CD4-positive, alpha-beta memory T cell (primary cell): ENCODE results near the gene LSR. TPM values are rescaled to one million over a fixed set of nuclear protein-coding genes. Genes with fewer than 3 reads are reported as not detected.

Experiments
- CTCF ChIA-PET: fragments of 350-600 bp; sonication (Branson Sonifier 250); formaldehyde crosslinking; loops from one replicate; lab custom pipeline; 2021; ENCODE audit warnings: inconsistent platforms; ENCODE audit not compliant: partially characterized antibody; lab: Charles Lee
- POLR2A ChIA-PET: fragments of 350-600 bp; sonication (Branson Sonifier 250); formaldehyde crosslinking; loops from one replicate; lab custom pipeline; 2021; ENCODE audit not compliant: partially characterized antibody; lab: Charles Lee
- DNase-seq, 5 donors: peaks; one replicate each; pipeline versions ENCODE4 v3.0.0 to v3.0.0-alpha.2; 2020 to 2022; ENCODE audit warnings: mixed read lengths in 1 of 5
- H3K27ac ChIP-seq: one replicate; pipeline ENCODE4 v1.7.0; 2013; ENCODE audit warnings: low read depth, low read length
- H3K27me3 ChIP-seq: 2 replicates; pipeline ENCODE4 v1.7.0; 2013; ENCODE audit warnings: mild to moderate bottlenecking, low read length, moderate library complexity; ENCODE audit not compliant: insufficient read depth
- H3K36me3 ChIP-seq: 2 replicates; pipeline ENCODE4 v1.7.0; 2013; ENCODE audit warnings: mild to moderate bottlenecking, low read length, moderate library complexity; ENCODE audit not compliant: insufficient read depth
- H3K4me1 ChIP-seq: 2 replicates; pipeline ENCODE4 v1.7.0; 2013; ENCODE audit warnings: mild to moderate bottlenecking, low read length, moderate library complexity; ENCODE audit not compliant: insufficient read depth
- H3K4me3 ChIP-seq, 2 donors: one replicate each; pipeline ENCODE4 v1.7.0; 2013; ENCODE audit warnings: low read length in 2 of 2, mild to moderate bottlenecking in 1 of 2
- H3K9me3 ChIP-seq, 2 donors: one replicate each; pipeline ENCODE4 v1.7.0; 2013; ENCODE audit warnings: low read length in 2 of 2, control low read depth in 1 of 2; ENCODE audit not compliant: control insufficient read depth in 1 of 2
- H3K27ac Mint-ChIP-seq, 7 donors: one replicate each; pipeline ENCODE4 v1.8.0; 2020 to 2021; ENCODE audit warnings: mixed read lengths in 7 of 7, mild to moderate bottlenecking in 6 of 7, inconsistent platforms in 3 of 7, moderate library complexity in 3 of 7
- H3K27me3 Mint-ChIP-seq, 2 donors: one replicate each; pipeline ENCODE4 v1.8.0; 2020 to 2021; ENCODE audit warnings: mixed read lengths in 2 of 2
- H3K36me3 Mint-ChIP-seq, 2 donors: one replicate each; pipeline ENCODE4 v1.8.0; 2020 to 2021; ENCODE audit warnings: mixed read lengths in 2 of 2, inconsistent platforms in 1 of 2, mild to moderate bottlenecking in 1 of 2
- H3K4me1 Mint-ChIP-seq, 4 donors: one replicate each; pipeline ENCODE4 v1.8.0; 2020 to 2021; ENCODE audit warnings: mixed read lengths in 4 of 4, mild to moderate bottlenecking in 1 of 4
- H3K4me3 Mint-ChIP-seq, 8 donors: one replicate each; pipeline ENCODE4 v1.8.0; 2020 to 2021; ENCODE audit warnings: mixed read lengths in 8 of 8, mild to moderate bottlenecking in 7 of 8, moderate library complexity in 6 of 8, inconsistent platforms in 3 of 8
- H3K9me3 Mint-ChIP-seq, 8 donors: one replicate each; pipeline ENCODE4 v1.8.0; 2020 to 2021; ENCODE audit warnings: mixed read lengths in 8 of 8, mild to moderate bottlenecking in 5 of 8, inconsistent platforms in 3 of 8, moderate library complexity in 1 of 8
- intact Hi-C: fragments of 100-400 bp; cut with micrococcal nuclease; formaldehyde crosslinking; loops from one replicate; pipeline ENCODE4 v1.15.1; 2023
- polyA plus RNA-seq, 2 donors: library from polyadenylated mRNA; unstranded; fragments of 300-500 nt; fragmentation: Illumina TruSeq; gene quantifications; one replicate each; pipeline ENCODE4 v1.2.3, GENCODE V29; 2021
- total RNA-seq, 2 experiments: library from RNA; stranded (reverse); gene quantifications; one replicate each; pipeline ENCODE4 v1.2.3, GENCODE V29; 2021

LSR gene
- total and polyA plus RNA-seq, 4 experiments from 2014 or later = 45.8 to 91.6 (median 62.5) TPM

DNA sequence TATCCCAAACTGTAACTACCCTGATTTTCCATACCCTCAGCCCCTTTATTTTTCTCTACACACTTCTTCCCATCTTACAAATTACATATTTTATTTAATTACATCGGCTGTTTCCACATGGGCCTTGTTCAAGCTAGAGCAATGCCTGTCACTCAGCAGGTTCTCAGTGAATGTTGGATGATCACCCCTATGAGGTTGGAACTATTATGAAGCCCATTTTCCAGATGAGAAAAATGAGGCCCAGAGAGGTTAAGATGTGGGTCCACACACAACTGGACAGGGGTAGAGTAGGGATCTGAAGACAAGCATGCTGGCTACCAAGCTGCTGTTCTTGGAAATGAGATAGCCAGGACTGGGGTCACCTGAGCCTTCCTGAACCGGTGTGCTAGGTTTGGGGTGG, 53.2 kb downstream of the LSR start:
- Histone ChIP-seq H3K27me3 (no peaks in the 10 kb centered on the region), H3K4me1 (no peaks in the 10 kb centered on the region), H3K36me3 (no peaks in the 10 kb centered on the region), H3K4me3 (no peak overlapping the region), H3K9me3 (no peaks in the 10 kb centered on the region), H3K27ac (no peak overlapping the region)
- no peak for DNase-seq
- CTCF ChIA-PET = interaction anchor here (1.1 kb wide), 1 partner anchor 66 kb away, joined by 4 read pairs; no protein-coding TSS in a partner anchor
- Mint-ChIP-seq H3K27ac (no peak overlapping the region), H3K27me3 (no peaks in the 10 kb centered on the region), H3K4me1 (no peaks in the 10 kb centered on the region), H3K36me3 (no peaks in the 10 kb centered on the region), H3K9me3 (no peaks in the 10 kb centered on the region), H3K4me3 (no peak overlapping the region)
- intact Hi-C loops = no loop called here
- POLR2A ChIA-PET = no interaction called here

DNA sequence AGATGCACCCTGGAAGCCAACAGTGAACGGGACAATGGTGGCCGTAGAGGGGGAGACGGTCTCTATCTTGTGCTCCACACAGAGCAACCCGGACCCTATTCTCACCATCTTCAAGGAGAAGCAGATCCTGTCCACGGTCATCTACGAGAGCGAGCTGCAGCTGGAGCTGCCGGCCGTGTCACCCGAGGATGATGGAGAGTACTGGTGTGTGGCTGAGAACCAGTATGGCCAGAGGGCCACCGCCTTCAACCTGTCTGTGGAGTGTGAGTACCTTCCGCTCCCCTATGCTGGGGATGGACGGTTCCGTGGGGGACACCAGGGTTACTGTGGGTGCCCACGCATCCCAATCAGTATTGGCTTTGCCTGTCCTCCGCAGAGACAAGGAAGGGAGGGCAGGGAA, 53.6 kb downstream of the LSR start:
- no peaks in the 10 kb centered on the region for H3K9me3 ChIP-seq
- no peaks in the 10 kb centered on the region for H3K36me3 Mint-ChIP-seq
- no peaks in the 10 kb centered on the region for H3K27me3 ChIP-seq
- H3K27ac ChIP-seq = no peak overlapping the region
- H3K4me1 Mint-ChIP-seq = no peaks in the 10 kb centered on the region
- H3K36me3 ChIP-seq = no peaks in the 10 kb centered on the region
- CTCF ChIA-PET = interaction anchor here (1.1 kb wide), 1 partner anchor 66 kb away, joined by 4 read pairs; no protein-coding TSS in a partner anchor
- POLR2A ChIA-PET = no interaction called here
- no peaks in the 10 kb centered on the region for H3K27me3 Mint-ChIP-seq
- intact Hi-C loops = no loop called here
- no peak overlapping the region for H3K27ac Mint-ChIP-seq
- no peak overlapping the region for H3K4me3 Mint-ChIP-seq
- no peak overlapping the region for H3K4me3 ChIP-seq
- no peaks in the 10 kb centered on the region for H3K9me3 Mint-ChIP-seq
- no peaks in the 10 kb centered on the region for H3K4me1 ChIP-seq
- no peak for DNase-seq

DNA sequence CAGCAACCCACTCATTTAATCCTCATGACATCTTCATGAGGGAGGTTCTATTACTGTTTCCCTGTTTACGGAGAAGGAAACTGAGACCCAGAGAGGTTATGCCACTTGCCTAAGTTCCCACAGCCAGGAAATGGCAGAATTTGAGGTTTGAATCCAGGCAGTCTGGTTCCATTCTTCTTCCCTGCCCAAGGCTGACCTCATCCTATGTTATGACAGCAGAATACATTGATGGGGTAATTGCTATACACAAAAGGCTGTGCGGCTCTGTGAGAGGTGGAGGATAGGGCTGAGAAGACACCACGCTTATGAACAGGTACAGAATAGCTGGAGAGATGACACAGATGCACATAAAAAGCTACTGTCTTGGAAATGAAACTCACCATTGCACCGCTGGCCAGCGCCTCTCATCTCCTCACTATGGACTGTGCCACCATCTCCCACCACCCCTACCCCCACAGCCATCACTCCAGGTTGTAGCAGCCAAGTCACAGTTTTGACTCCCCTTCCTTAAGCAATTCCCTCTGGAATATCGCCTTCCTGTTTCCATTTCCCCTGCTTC, 54.6 kb downstream of the LSR start:
- Histone ChIP-seq H3K36me3 (no peaks in the 10 kb centered on the region), H3K4me3 (no peak overlapping the region), H3K27me3 (no peaks in the 10 kb centered on the region), H3K4me1 (no peaks in the 10 kb centered on the region), H3K9me3 (no peaks in the 10 kb centered on the region), H3K27ac (no peak overlapping the region)
- no peaks in the 10 kb centered on the region for H3K36me3 Mint-ChIP-seq
- ChIA-PET POLR2A (no interaction called here), CTCF (no interaction called here)
- intact Hi-C loops = no loop called here
- H3K27me3 Mint-ChIP-seq = no peaks in the 10 kb centered on the region
- no peak for DNase-seq
- H3K27ac Mint-ChIP-seq = no peak overlapping the region
- no peak overlapping the region for H3K4me3 Mint-ChIP-seq
- H3K9me3 Mint-ChIP-seq = no peaks in the 10 kb centered on the region
- no peaks in the 10 kb centered on the region for H3K4me1 Mint-ChIP-seq

GRCh38 chr19:35304036-35304435, 55.2 kb downstream of the LSR start:
- H3K4me3 ChIP-seq = no peak overlapping the region
- Mint-ChIP-seq H3K4me3 (no peak overlapping the region), H3K9me3 (no peaks in the 10 kb centered on the region), H3K27me3 (no peaks in the 10 kb centered on the region), H3K27ac (peak overlapping the region in 1 of 7 donors; percentile 29), H3K36me3 (no peaks in the 10 kb centered on the region), H3K4me1 (no peaks in the 10 kb centered on the region)
- intact Hi-C loops = no loop called here
- H3K27ac ChIP-seq = no peak overlapping the region
- H3K27me3 ChIP-seq = no peaks in the 10 kb centered on the region
- ChIA-PET POLR2A (no interaction called here), CTCF (no interaction called here)
- H3K9me3 ChIP-seq = no peaks in the 10 kb centered on the region
- no peaks in the 10 kb centered on the region for H3K36me3 ChIP-seq
- no peaks in the 10 kb centered on the region for H3K4me1 ChIP-seq
- no peak for DNase-seq

- Mint-ChIP-seq H3K4me3 (no peak overlapping the region), H3K9me3 (no peaks in the 10 kb centered on the region), H3K27me3 (no peaks in the 10 kb centered on the region), H3K27ac (peak overlapping the region in 1 of 7 donors; percentile 50), H3K4me1 (no peaks in the 10 kb centered on the region), H3K36me3 (no peaks in the 10 kb centered on the region)
- DNase-seq = no peak
- Histone ChIP-seq H3K9me3 (no peaks in the 10 kb centered on the region), H3K27me3 (no peaks in the 10 kb centered on the region), H3K4me3 (no peak overlapping the region), H3K27ac (no peak overlapping the region), H3K4me1 (no peaks in the 10 kb centered on the region), H3K36me3 (no peaks in the 10 kb centered on the region)
- ChIA-PET POLR2A (no interaction called here), CTCF (no interaction called here)
- intact Hi-C loops = no loop called here
Observed at GRCh38 chr19:35305181-35305580, 56.4 kb downstream of the LSR start.

DNA sequence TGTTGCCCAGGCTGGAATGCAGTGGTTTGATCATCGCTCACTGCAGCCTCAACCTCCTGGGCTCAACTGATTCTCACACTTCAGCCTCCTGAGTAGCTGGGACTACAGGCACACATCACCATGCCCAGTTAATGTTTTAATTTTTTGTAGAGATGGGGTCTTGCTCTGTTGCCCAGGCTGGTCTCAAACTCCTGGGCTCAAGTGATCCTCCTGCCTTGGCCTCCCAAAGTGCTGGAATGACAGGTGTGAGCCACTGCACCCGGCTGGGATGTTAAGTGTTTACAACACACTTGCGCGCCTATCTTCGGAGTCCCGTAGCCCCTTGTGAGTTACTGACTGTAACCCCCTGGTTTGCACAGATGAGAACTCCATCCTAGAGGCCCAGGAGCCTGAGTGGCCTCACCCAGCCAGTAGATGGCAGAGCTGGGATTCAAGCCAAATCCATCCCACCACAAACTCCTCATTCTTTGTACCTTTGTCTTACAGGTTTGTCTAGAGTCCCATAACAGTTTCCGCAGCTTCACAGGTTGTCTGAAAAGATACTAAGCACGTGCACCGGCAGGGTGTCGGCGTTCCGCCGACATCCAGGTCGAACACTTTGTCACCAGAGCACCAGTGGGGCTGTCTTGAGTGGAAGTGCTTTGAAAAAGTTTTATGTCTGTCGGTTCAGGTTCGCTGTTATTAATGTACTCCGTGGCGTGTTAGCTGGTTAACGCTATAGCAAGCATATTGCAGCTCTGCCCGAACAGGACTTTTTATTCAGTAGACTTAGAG, 57.9 kb downstream of the LSR start:
- Histone ChIP-seq H3K4me3 (no peak overlapping the region), H3K4me1 (no peaks in the 10 kb centered on the region), H3K9me3 (no peaks in the 10 kb centered on the region), H3K36me3 (no peaks in the 10 kb centered on the region), H3K27me3 (no peaks in the 10 kb centered on the region), H3K27ac (no peak overlapping the region)
- Mint-ChIP-seq H3K9me3 (no peaks in the 10 kb centered on the region), H3K4me1 (no peaks in the 10 kb centered on the region), H3K4me3 (no peak overlapping the region), H3K27me3 (no peaks in the 10 kb centered on the region), H3K27ac (peak overlapping the region in 2 of 7 donors; percentile 12 to 25), H3K36me3 (no peaks in the 10 kb centered on the region)
- no peak for DNase-seq
- ChIA-PET CTCF (no interaction called here), POLR2A (no interaction called here)
- intact Hi-C loops = no loop called here

GRCh38 chr19:35307931-35308330, 59.1 kb downstream of the LSR start:
- ChIA-PET POLR2A (no interaction called here), CTCF (no interaction called here)
- Mint-ChIP-seq H3K4me3 (no peak overlapping the region), H3K27ac (no peak overlapping the region), H3K27me3 (no peaks in the 10 kb centered on the region), H3K36me3 (no peaks in the 10 kb centered on the region), H3K9me3 (no peaks in the 10 kb centered on the region), H3K4me1 (no peaks in the 10 kb centered on the region)
- H3K27ac ChIP-seq = no peak overlapping the region
- intact Hi-C loops = no loop called here
- no peak overlapping the region for H3K4me3 ChIP-seq
- no peaks in the 10 kb centered on the region for H3K9me3 ChIP-seq
- H3K27me3 ChIP-seq = no peaks in the 10 kb centered on the region
- H3K4me1 ChIP-seq = no peaks in the 10 kb centered on the region
- no peaks in the 10 kb centered on the region for H3K36me3 ChIP-seq
- DNase-seq = no peak
